AG08395 (cell line): Measurements from ENCODE around the gene C9orf40.
A peak's percentile ranks its signal among the peaks of the same experiment; 100 is the strongest.

Experiments
- DNase-seq: peaks from one replicate; pipeline ENCODE4 v3.0.0; 2012; ENCODE audit warnings: mixed read lengths, low spot score

C9orf40 gene

DNA sequence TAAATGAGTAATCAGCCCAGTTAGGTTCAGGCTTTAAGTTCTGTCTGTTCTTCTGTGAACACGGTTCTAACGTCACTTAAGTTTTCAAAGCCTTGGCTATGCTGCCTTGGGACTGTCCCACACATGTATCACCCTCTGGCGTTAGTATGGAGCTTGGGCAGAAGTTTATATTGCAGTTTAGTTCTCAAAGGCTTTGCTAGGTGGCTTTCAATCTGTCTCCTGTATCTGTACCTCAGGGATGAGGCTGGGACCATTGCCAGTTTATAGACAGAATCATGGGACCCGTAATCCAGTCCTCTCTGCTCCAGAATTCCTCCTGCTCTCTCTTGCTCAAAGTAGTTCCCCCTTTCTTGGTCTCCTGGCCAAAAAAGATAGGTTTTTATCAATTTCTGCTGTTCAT lies 12.1 kb downstream of the C9orf40 start:
- DNase-seq, result peak; percentile 43

DNA sequence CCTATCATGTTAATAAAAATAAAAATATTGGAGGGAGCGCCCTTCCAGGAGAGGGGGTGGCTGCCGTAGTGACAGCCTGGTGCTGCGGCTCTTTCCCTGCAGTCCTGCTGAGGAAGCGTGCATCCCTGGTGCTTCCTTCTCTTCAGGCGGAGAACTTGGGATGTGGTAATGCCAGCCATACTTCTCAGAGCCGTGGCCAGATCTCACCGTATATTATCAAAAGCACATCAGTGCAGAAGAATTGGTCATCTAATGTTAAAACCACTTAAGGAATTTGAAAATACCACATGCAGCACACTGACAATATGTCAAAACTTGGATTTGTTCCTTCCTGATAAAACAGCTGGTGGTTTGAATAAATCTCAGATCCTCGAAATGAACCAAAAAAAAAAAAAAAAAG lies 17.7 kb downstream of the C9orf40 start:
- no peak for DNase-seq

DNA sequence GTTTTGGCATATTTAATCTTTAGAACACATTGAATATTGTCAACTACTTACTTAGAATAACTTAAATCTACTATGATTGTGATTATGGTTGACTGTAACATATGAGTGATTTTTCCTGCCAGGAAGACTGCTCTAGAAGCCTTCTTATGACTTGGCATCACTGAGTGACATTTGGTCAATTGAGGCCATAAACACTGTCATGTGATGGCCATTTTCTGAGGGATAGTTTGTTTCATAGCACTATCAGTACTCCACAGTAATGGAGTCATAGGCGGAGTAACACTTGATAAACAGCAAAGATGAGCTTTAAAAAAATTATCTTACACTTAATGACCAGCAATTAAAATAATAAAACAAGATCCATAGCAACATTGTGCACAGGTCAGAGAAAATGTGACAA lies 31.0 kb downstream of the C9orf40 start:
- no peak for DNase-seq

DNA sequence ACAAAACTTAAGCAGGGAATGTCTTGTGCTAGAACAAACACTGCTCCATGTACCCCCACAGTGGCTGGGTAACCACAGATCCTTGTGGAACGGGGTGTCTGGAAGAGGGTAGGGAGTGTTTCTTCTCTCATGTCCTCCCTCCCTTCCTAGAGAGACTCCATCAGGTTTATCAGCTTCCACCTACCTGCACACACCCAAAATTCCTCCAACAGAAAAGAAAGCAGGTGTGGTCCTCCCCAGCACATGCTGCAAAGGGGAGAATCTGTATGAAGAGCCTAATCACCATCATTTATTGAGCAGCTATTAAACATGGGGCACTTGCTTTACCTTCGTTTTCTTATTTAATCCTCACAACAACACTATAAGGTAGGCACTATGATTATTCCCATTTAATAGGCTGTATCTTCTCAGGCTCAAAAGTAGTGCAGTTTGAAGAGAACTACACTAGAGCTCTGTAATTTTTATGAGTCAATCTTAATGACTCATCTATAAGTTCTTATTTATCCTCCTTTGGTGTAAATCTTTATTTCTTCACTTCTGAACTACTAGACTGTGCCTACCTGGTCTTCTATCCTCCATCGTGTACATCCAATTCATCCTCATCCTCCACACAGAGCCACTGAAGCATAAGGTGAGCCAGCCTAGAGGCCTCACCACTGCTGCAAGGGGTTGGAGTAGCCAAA lies 31.6 kb downstream of the C9orf40 start:
- no peak for DNase-seq

DNA sequence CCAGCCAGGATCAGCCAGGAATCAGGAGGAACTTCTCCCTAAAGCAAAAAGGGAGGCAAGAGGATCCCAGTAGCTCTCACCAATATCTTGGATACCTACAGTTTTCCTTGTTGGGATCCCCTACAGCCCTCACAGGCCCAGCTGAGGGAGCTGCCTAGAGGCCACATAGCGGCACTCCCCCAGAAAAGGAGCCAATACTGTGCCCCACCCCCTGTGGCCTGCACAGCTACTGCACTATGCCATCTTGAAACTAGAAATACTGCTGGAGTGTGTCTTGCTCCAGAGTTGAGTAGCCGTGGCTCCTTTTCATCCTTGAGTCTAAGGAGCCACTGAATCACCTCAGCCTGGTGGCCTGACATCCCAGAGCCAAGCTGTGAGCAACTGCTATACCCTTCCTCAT lies 42.7 kb downstream of the C9orf40 start:
- DNase-seq, result no peak

DNA sequence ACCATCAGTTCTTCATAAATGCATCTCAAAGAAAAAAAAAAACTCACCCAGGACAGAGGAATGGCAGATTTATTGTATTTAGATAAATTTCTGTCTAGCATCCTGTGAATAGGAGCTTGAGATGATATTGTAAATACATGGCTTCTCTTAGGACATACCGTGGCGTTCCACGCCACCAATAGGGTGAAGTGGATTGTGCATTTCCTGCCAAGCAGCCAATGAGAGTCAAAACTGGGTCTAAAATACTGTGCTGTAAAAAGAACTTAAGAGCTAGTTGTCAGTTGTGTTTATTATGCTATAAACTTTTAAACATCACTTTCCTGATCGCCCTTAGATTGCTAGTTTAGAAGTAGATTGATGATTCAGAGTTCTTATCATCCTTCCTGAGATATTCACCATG lies 44.0 kb downstream of the C9orf40 start:
- no peak for DNase-seq

DNA sequence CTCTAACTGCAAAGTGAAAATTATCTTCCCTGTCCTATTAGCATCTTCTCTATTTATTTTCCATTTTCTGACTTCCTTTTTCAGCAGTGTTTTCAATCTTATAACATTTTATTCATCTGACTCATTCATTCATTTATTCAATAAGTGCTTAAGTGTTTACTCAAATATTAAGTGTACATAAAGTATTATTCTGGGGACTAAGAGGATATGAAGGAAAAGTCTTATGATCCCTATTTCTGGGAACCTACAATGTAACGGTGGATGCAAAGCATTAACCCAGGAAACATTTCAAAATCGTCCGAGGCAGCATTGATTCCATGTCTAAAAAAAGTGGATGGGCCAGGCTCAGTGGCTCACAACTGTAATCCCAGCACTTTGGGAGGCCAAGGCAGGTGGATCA lies 45.6 kb downstream of the C9orf40 start:
- DNase-seq, result no peak

DNA sequence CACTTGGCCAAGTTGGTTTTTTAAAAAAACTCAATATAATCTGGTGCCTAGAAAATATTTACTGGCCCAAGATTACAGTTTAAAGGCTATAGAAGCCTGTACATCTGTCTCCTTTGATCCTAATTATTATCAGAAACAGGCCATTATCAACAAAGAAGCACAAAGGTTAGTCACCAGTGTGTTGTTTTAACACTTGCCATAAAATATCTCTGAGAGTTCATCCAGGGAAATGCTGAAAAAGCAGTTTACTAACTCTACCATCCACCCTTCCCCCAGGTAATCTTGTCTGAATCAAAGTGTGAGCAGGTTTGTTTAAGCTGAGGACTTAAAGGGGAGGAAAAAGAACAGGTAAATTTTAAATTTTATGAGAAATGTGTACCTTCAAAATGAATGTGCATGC lies 51.7 kb downstream of the C9orf40 start:
- DNase-seq, result no peak
